ENCODE measurements around the gene B3GAT3. TPM values are rescaled to one million over a fixed set of nuclear protein-coding genes. Genes with fewer than 3 reads are reported as not detected.

The B3GAT3 gene
- total RNA-seq, 1 experiment from 2014 or later = 67.4 TPM

- in situ Hi-C loops (cut with HindIII; ENCODE audit: low sequenced_read_pairs) = loop anchor here (25.0 kb wide), 1 partner anchor 129 kb away; no protein-coding TSS in a partner anchor
Observed at GRCh38 chr11:62566247-62566646, 55.5 kb downstream of the B3GAT3 start.

More at GRCh38 chr11:62566247-62566646, 55.5 kb downstream of the B3GAT3 start:
- DNase-seq (ENCODE audit: low spot score) = no peak

Other genes with a start within 250 kb of the B3GAT3 start
- not detected in 2 replicates for gene SCGB1A1, start 203.0 kb downstream of the B3GAT3 start, total RNA-seq (2014; rRNA removed; shearing (Covaris generic))
- 161 and 197 TPM in 2 replicates for gene AHNAK, start 75.2 kb downstream of the B3GAT3 start, total RNA-seq (2014; rRNA removed; shearing (Covaris generic))
- gene EEF1G, start 48.1 kb downstream of the B3GAT3 start, total RNA-seq (2014; rRNA removed; shearing (Covaris generic)) = 3,525 and 3,828 TPM in 2 replicates
- 16.5 and 17.6 TPM in 2 replicates for gene TUT1, start 30.5 kb downstream of the B3GAT3 start, total RNA-seq (2014; rRNA removed; shearing (Covaris generic))
- 190 and 224 TPM in 2 replicates for gene MTA2, start 20.1 kb downstream of the B3GAT3 start, total RNA-seq (2014; rRNA removed; shearing (Covaris generic))
- 33.2 and 55.7 TPM in 2 replicates for gene EML3, start 9.2 kb downstream of the B3GAT3 start, total RNA-seq (2014; rRNA removed; shearing (Covaris generic))
- 14.2 and 14.9 TPM in 2 replicates for gene ROM1, start 8.7 kb downstream of the B3GAT3 start, total RNA-seq (2014; rRNA removed; shearing (Covaris generic))
- gene GANAB, start 24.6 kb upstream of the B3GAT3 start, total RNA-seq (2014; rRNA removed; shearing (Covaris generic)) = 289 and 394 TPM in 2 replicates
- 30.0 and 33.5 TPM in 2 replicates for gene INTS5, start 31.3 kb upstream of the B3GAT3 start, total RNA-seq (2014; rRNA removed; shearing (Covaris generic))
- gene C11orf98, start 43.2 kb upstream of the B3GAT3 start, total RNA-seq (2014; rRNA removed; shearing (Covaris generic)) = 117 and 157 TPM in 2 replicates
- gene CSKMT, start 43.3 kb upstream of the B3GAT3 start, total RNA-seq (2014; rRNA removed; shearing (Covaris generic)) = 12.7 and 13.5 TPM in 2 replicates
- gene UQCC3, start 49.7 kb upstream of the B3GAT3 start, total RNA-seq (2014; rRNA removed; shearing (Covaris generic)) = 23.0 and 28.7 TPM in 2 replicates
- gene LBHD1, start 50.3 kb upstream of the B3GAT3 start, total RNA-seq (2014; rRNA removed; shearing (Covaris generic)) = 1.8 and 3.7 TPM in 2 replicates
- gene UBXN1, start 57.1 kb upstream of the B3GAT3 start, total RNA-seq (2014; rRNA removed; shearing (Covaris generic)) = 139 and 203 TPM in 2 replicates
- gene LRRN4CL, start 67.5 kb upstream of the B3GAT3 start, total RNA-seq (2014; rRNA removed; shearing (Covaris generic)) = 0.07 and 0.12 TPM in 2 replicates
- 48.7 and 59.6 TPM in 2 replicates for gene BSCL2, start 85.4 kb upstream of the B3GAT3 start, total RNA-seq (2014; rRNA removed; shearing (Covaris generic))
- gene GNG3, start 85.7 kb upstream of the B3GAT3 start, total RNA-seq (2014; rRNA removed; shearing (Covaris generic)) = 0.14 TPM in 1 of 2 replicates, not detected in the other
- 13.5 and 14.9 TPM in 2 replicates for gene HNRNPUL2, start 105.5 kb upstream of the B3GAT3 start, total RNA-seq (2014; rRNA removed; shearing (Covaris generic))
- gene TTC9C, start 106.5 kb upstream of the B3GAT3 start, total RNA-seq (2014; rRNA removed; shearing (Covaris generic)) = 34.3 and 47.2 TPM in 2 replicates
- 10.6 and 14.1 TPM in 2 replicates for gene ZBTB3, start 132.2 kb upstream of the B3GAT3 start, total RNA-seq (2014; rRNA removed; shearing (Covaris generic))
- 96.3 and 110 TPM in 2 replicates for gene POLR2G, start 139.6 kb upstream of the B3GAT3 start, total RNA-seq (2014; rRNA removed; shearing (Covaris generic))
- gene TAF6L, start 149.4 kb upstream of the B3GAT3 start, total RNA-seq (2014; rRNA removed; shearing (Covaris generic)) = 38.3 and 55.0 TPM in 2 replicates
- 33.6 and 103 TPM in 2 replicates for gene TMEM179B, start 165.4 kb upstream of the B3GAT3 start, total RNA-seq (2014; rRNA removed; shearing (Covaris generic))
- gene TMEM223, start 170.0 kb upstream of the B3GAT3 start, total RNA-seq (2014; rRNA removed; shearing (Covaris generic)) = 52.9 and 55.5 TPM in 2 replicates
- 10.2 and 23.3 TPM in 2 replicates for gene NXF1, start 183.5 kb upstream of the B3GAT3 start, total RNA-seq (2014; rRNA removed; shearing (Covaris generic))
- gene STX5, start 210.1 kb upstream of the B3GAT3 start, total RNA-seq (2014; rRNA removed; shearing (Covaris generic)) = 40.9 and 49.0 TPM in 2 replicates
- gene TEX54, start 210.9 kb upstream of the B3GAT3 start, total RNA-seq (2014; rRNA removed; shearing (Covaris generic)) = not detected in 2 replicates
- 103 and 110 TPM in 2 replicates for gene WDR74, start 217.6 kb upstream of the B3GAT3 start, total RNA-seq (2014; rRNA removed; shearing (Covaris generic))